HG03442 (cell line): ENCODE results near the gene RDH16.

Source experiments
- ATAC-seq: cut with Tn5 transposase; IDR thresholded peaks from one replicate; pipeline ENCODE4 v1.9.1; 2021; ENCODE audit warnings: mild to moderate bottlenecking, moderate library complexity; ENCODE audit not compliant: unreplicated experiment

RDH16 gene

GRCh38 chr12:56957229-56958052, at the start of gene RDH16:
RDH16 (minus strand) TSS chr12:56957608; CDS start chr12:56957462, 146 bp downstream.
- ATAC-seq, result no peak

- ATAC-seq, result no peak
These were observed 49.5 kb upstream of the RDH16 start for GRCh38 chr12:57006809-57007475.

GRCh38 chr12:57005980-57006808, 48.8 kb upstream of the RDH16 start, which contains the start of gene ZBTB39:
ZBTB39 (minus strand) TSS chr12:57006546; CDS start chr12:57004917, 1,629 bp downstream.
- ATAC-seq, result peak; percentile 59

- no peak for ATAC-seq
These were observed 47.2 kb upstream of the RDH16 start for GRCh38 chr12:57004651-57005050.

- no peak for ATAC-seq
These were observed 46.0 kb upstream of the RDH16 start for GRCh38 chr12:57003395-57003794.

GRCh38 chr12:57001448-57001906, 44.1 kb upstream of the RDH16 start:
- no peak for ATAC-seq

- ATAC-seq, result no peak
These were observed 43.0 kb upstream of the RDH16 start for GRCh38 chr12:57000393-57000792.

GRCh38 chr12:56999456-56999855, 42.0 kb upstream of the RDH16 start:
- ATAC-seq, result no peak

- ATAC-seq, result peak; percentile 63
These were observed 41.6 kb upstream of the RDH16 start for GRCh38 chr12:56998981-56999380.

GRCh38 chr12:56998316-56998715, 40.9 kb upstream of the RDH16 start:
- no peak for ATAC-seq

GRCh38 chr12:56996793-56997545, 39.6 kb upstream of the RDH16 start:
- no peak for ATAC-seq

GRCh38 chr12:56995930-56996496, 38.6 kb upstream of the RDH16 start:
- ATAC-seq, result no peak

- no peak for ATAC-seq
These were observed 38.0 kb upstream of the RDH16 start for GRCh38 chr12:56995201-56995929.

- ATAC-seq, result no peak
These were observed 36.9 kb upstream of the RDH16 start for GRCh38 chr12:56994231-56994746.

- ATAC-seq, result no peak
These were observed 35.9 kb upstream of the RDH16 start for GRCh38 chr12:56993346-56993745.

- no peak for ATAC-seq
These were observed 34.2 kb upstream of the RDH16 start for GRCh38 chr12:56991319-56992246.

- ATAC-seq, result no peak
These were observed 33.4 kb upstream of the RDH16 start for GRCh38 chr12:56990648-56991318.
